PC-3 (cell line): ENCODE results near the gene EFNB3. TPM values are rescaled to one million over a fixed set of nuclear protein-coding genes. Genes with fewer than 3 reads are reported as not detected.
A peak's percentile ranks its signal among the peaks of the same experiment; 100 is the strongest.

Source experiments
- ATAC-seq: fragments of 200-7000 bp; cut with Tn5 transposase; 2 replicates; pipeline ENCODE4 v1.9.1; 2020; ENCODE audit warnings: mild to moderate bottlenecking, moderate library complexity
- BruUV-seq: library from RNA; stranded (reverse); fragments of 400-500 nt; replicated peaks from 2 replicates; lab custom pipeline; 2021; lab: Mats Ljungman, UMichigan
- CTCF ChIA-PET: fragments of 300-600 bp; sonication (Branson Sonifier 250); formaldehyde crosslinking; loops from one replicate; lab custom pipeline; 2022; ENCODE audit warnings: antibody characterized with exemption; lab: Charles Lee
- POLR2A ChIA-PET: fragments of 300-600 bp; sonication (Branson Sonifier 250); formaldehyde crosslinking; loops from one replicate; lab custom pipeline; 2022; ENCODE audit warnings: antibody characterized with exemption; ENCODE audit not compliant: unreplicated experiment; lab: Charles Lee
- DNase-seq: peaks from one replicate; pipeline ENCODE4 v3.0.0-alpha.2; 2015
- H2AFZ ChIP-seq: fragments of 300-600 bp; sonication (generic); 2 replicates; pipeline ENCODE4 v1.6.0; 2016; ENCODE audit warnings: antibody characterized with exemption, low read length
- H3F3A ChIP-seq: fragments of 300-600 bp; sonication (generic); one replicate; pipeline ENCODE4 v1.6.0; 2017; ENCODE audit warnings: antibody characterized with exemption, low read length, control low read depth, mild to moderate bottlenecking; ENCODE audit not compliant: unreplicated experiment
- H3K27ac ChIP-seq: fragments of 300-600 bp; sonication (generic); 2 replicates; pipeline ENCODE4 v1.5.1; 2016; ENCODE audit warnings: mild to moderate bottlenecking, low read length
- H3K27me3 ChIP-seq: fragments of 300-600 bp; sonication (generic); 2 replicates; pipeline ENCODE4 v1.6.1; 2016; ENCODE audit warnings: low read length, mixed read lengths
- H3K36me3 ChIP-seq: fragments of 300-600 bp; sonication (generic); 2 replicates; pipeline ENCODE4 v1.6.1; 2016; ENCODE audit warnings: low read depth, mixed run types, low read length, mixed read lengths
- H3K4me1 ChIP-seq: fragments of 300-600 bp; sonication (generic); 2 replicates; pipeline ENCODE4 v1.5.1; 2016; ENCODE audit warnings: low read length; ENCODE audit not compliant: insufficient read depth
- H3K4me2 ChIP-seq: fragments of 300-600 bp; sonication (generic); 2 replicates; pipeline ENCODE4 v1.6.0; 2016; ENCODE audit warnings: low read length
- H3K4me3 ChIP-seq: fragments of 300-600 bp; sonication (generic); 2 replicates; pipeline ENCODE4 v1.5.1; 2016; ENCODE audit warnings: mild to moderate bottlenecking, low read length, mixed read lengths
- H3K79me2 ChIP-seq: fragments of 300-600 bp; sonication (generic); 2 replicates; pipeline ENCODE4 v1.6.1; 2017; ENCODE audit warnings: low read length, mixed read lengths
- H3K9ac ChIP-seq: fragments of 300-600 bp; sonication (generic); 2 replicates; pipeline ENCODE4 v1.6.0; 2016; ENCODE audit warnings: mild to moderate bottlenecking, low read length
- H3K9me2 ChIP-seq: fragments of 300-600 bp; sonication (generic); replicated peaks from 2 replicates; pipeline ENCODE4 v1.6.1; 2016; ENCODE audit warnings: mixed run types, low read length, mixed read lengths
- H3K9me3 ChIP-seq: fragments of 300-600 bp; sonication (generic); 2 replicates; pipeline ENCODE4 v1.6.1; 2016; ENCODE audit warnings: low read length, mixed read lengths
- H4K20me1 ChIP-seq: fragments of 300-600 bp; sonication (generic); 2 replicates; pipeline ENCODE4 v1.6.1; 2016; ENCODE audit warnings: low read length, mixed read lengths
- CTCF ChIP-seq: fragments of 300-600 bp; sonication (generic); conservative IDR thresholded peaks from 2 replicates; pipeline ENCODE4 v1.5.1; 2017; ENCODE audit warnings: antibody characterized with exemption, low read depth, mild to moderate bottlenecking, low read length
- EZH2 ChIP-seq: fragments of 300-600 bp; sonication (generic); IDR thresholded peaks from one replicate; pipeline ENCODE4 v1.6.1; 2017; ENCODE audit warnings: antibody characterized with exemption, mild to moderate bottlenecking, low read length; ENCODE audit not compliant: unreplicated experiment
- EZH2phosphoT487 ChIP-seq: fragments of 300-600 bp; sonication (generic); IDR thresholded peaks from 2 replicates; pipeline ENCODE4 v1.6.1; 2018; ENCODE audit warnings: mild to moderate bottlenecking, antibody characterized with exemption, low read length, borderline replicate concordance
- intact Hi-C: fragments of 100-400 bp; cut with micrococcal nuclease; formaldehyde crosslinking; loops from 2 replicates; pipeline ENCODE4 v1.9.0; 2023
- total RNA-seq: library from RNA; depleted of rRNA; stranded (reverse); fragments of >200 nt; gene quantifications from 2 replicates; pipeline ENCODE4 v1.2.3, GENCODE V29; 2014

EFNB3 gene
- total RNA-seq, 1 experiment from 2014 or later: 4.9 TPM

GRCh38 chr17:7677388-7678067, 27.5 kb upstream of the EFNB3 start:
- Histone ChIP-seq H2AFZ (no peak overlapping the region), H3K9me2 (no peaks in the 10 kb centered on the region), H3K27me3 (no peaks in the 10 kb centered on the region), H3K4me1 (no peaks in the 10 kb centered on the region), H4K20me1 (no peaks in the 10 kb centered on the region), H3F3A (no peaks in the 10 kb centered on the region), H3K79me2 (peaks cover 3% of the 10 kb centered on the region), H3K4me3 (no peak overlapping the region), H3K27ac (no peak overlapping the region), H3K9ac (no peak overlapping the region), H3K9me3 (no peaks in the 10 kb centered on the region), H3K36me3 (peaks cover 12% of the 10 kb centered on the region), H3K4me2 (no peak overlapping the region)
- no peak for DNase-seq
- TF ChIP-seq EZH2 (no peak), CTCF (no peak), EZH2phosphoT487 (no peak)
- ChIA-PET POLR2A (no interaction called here), CTCF (no interaction called here)
- no TSS peak for BruUV-seq
- intact Hi-C loops: no loop called here
- ATAC-seq: no peak

- Histone ChIP-seq H3K9ac (peak overlapping the region; percentile 88), H3K9me3 (no peaks in the 10 kb centered on the region), H4K20me1 (peaks cover 7% of the 10 kb centered on the region; the same call in 1 of the 2 replicates), H3K4me1 (peaks cover 16% of the 10 kb centered on the region), H3K79me2 (peaks cover 61% of the 10 kb centered on the region), H2AFZ (no peak overlapping the region), H3K27me3 (no peaks in the 10 kb centered on the region), H3K4me2 (peak overlapping the region; percentile 88), H3K4me3 (peak overlapping the region; percentile 85), H3K27ac (no peak overlapping the region), H3F3A (no peaks in the 10 kb centered on the region), H3K9me2 (no peaks in the 10 kb centered on the region), H3K36me3 (no peaks in the 10 kb centered on the region)
- ATAC-seq (no peak), DNase-seq (no peak)
- intact Hi-C loops: loop anchor here (5.0 kb wide), 3 partner anchors 53 to 248 kb away; partner anchors contain the start of genes CD68, FGF11, SHBG and TMEM102
- BruUV-seq: no TSS peak
- CTCF ChIA-PET: no interaction called here
- TF ChIP-seq EZH2phosphoT487 (no peak), EZH2 (no peak), CTCF (no peak)
- POLR2A ChIA-PET: interaction anchor here (0.9 kb wide), 1 partner anchor 101 kb away, joined by 3 read pairs; the partner anchor contains the start of gene MPDU1
Measured at GRCh38 chr17:7684851-7685532, 20.0 kb upstream of the EFNB3 start.
